ENCODE data around the gene FANCD2OS.
"Not testable (repeated sequence)": the region's sequence is repeated elsewhere in the genome, so short reads cannot be mapped to it uniquely, and the experiment has no call there.

FANCD2OS gene

GRCh38 chr3:10081871-10082270 is 26.2 kb downstream of the FANCD2OS start:
- H3K4me3 ChIP-seq (ENCODE audit: insufficient read depth, low read length, poor library complexity, severe bottlenecking) = no peak overlapping the region
- no peaks in the 10 kb centered on the region for H4K20me1 ChIP-seq (ENCODE audit: low read depth, low read length)
- H3F3A ChIP-seq (ENCODE audit: insufficient read depth) = no peaks in the 10 kb centered on the region
- H3K9me3 ChIP-seq (ENCODE audit: insufficient read depth, low read length) = no peaks in the 10 kb centered on the region
- TF ChIP-seq EZH2phosphoT487 (conservative IDR thresholded peaks at IDR 0.05; ENCODE audit: low read length) = no peak
- no peak for TF ChIP-seq CTCF (IDR thresholded peaks at IDR 0.05; ENCODE audit: insufficient read depth, low read length, poor library complexity, severe bottlenecking)
- no peak overlapping the region for H3K4me2 ChIP-seq (ENCODE audit: low read depth, low read length, poor library complexity, severe bottlenecking)
- H3K27ac ChIP-seq (ENCODE audit: low read depth, low read length) = no peak overlapping the region
- no peaks in the 10 kb centered on the region for H3K9me2 ChIP-seq (replicated peaks; ENCODE audit: insufficient read depth, low read length)
- no peaks in the 10 kb centered on the region for H3K27me3 ChIP-seq (ENCODE audit: low read length)
- no peaks in the 10 kb centered on the region for H3K79me2 ChIP-seq (ENCODE audit: insufficient read depth, low read length)
- peaks cover 28% of the 10 kb centered on the region for H3K36me3 ChIP-seq (ENCODE audit: low read length)
- H2AFZ ChIP-seq (ENCODE audit: low read depth, low read length, severe bottlenecking) = no peak overlapping the region
- H3K9ac ChIP-seq (ENCODE audit: low read length) = no peak overlapping the region

GRCh38 chr3:10074666-10075065 is 33.4 kb downstream of the FANCD2OS start:
- Histone ChIP-seq H3K9ac (ENCODE audit: low read length) (no peak overlapping the region), H3K9me3 (ENCODE audit: insufficient read depth, low read length) (no peaks in the 10 kb centered on the region), H3K79me2 (ENCODE audit: insufficient read depth, low read length) (no peaks in the 10 kb centered on the region), H3F3A (ENCODE audit: insufficient read depth) (peaks cover 4% of the 10 kb centered on the region; the same call in 1 of the 2 replicates), H4K20me1 (ENCODE audit: low read depth, low read length) (no peaks in the 10 kb centered on the region), H3K27me3 (ENCODE audit: low read length) (no peaks in the 10 kb centered on the region), H3K4me2 (ENCODE audit: low read depth, low read length, poor library complexity, severe bottlenecking) (no peak overlapping the region), H3K27ac (ENCODE audit: low read depth, low read length) (no peak overlapping the region), H3K36me3 (ENCODE audit: low read length) (peaks cover 21% of the 10 kb centered on the region; the same call in 1 of the 2 replicates), H2AFZ (ENCODE audit: low read depth, low read length, severe bottlenecking) (no peak overlapping the region), H3K9me2 (replicated peaks; ENCODE audit: insufficient read depth, low read length) (no peaks in the 10 kb centered on the region), H3K4me3 (ENCODE audit: insufficient read depth, low read length, poor library complexity, severe bottlenecking) (no peak overlapping the region)
- no peak for TF ChIP-seq EZH2phosphoT487 (conservative IDR thresholded peaks at IDR 0.05; ENCODE audit: low read length)
- no peak for TF ChIP-seq CTCF (IDR thresholded peaks at IDR 0.05; ENCODE audit: insufficient read depth, low read length, poor library complexity, severe bottlenecking)

- not testable (repeated sequence) for H3K9me2 ChIP-seq (replicated peaks; ENCODE audit: insufficient read depth, low read length); H3K4me2 ChIP-seq (ENCODE audit: low read depth, low read length, poor library complexity, severe bottlenecking); H3K79me2 ChIP-seq (ENCODE audit: insufficient read depth, low read length); H2AFZ ChIP-seq (ENCODE audit: low read depth, low read length, severe bottlenecking); H3K27me3 ChIP-seq (ENCODE audit: low read length); H4K20me1 ChIP-seq (ENCODE audit: low read depth, low read length); H3K27ac ChIP-seq (ENCODE audit: low read depth, low read length); H3K9ac ChIP-seq (ENCODE audit: low read length); H3K9me3 ChIP-seq (ENCODE audit: insufficient read depth, low read length); H3K4me3 ChIP-seq (ENCODE audit: insufficient read depth, low read length, poor library complexity, severe bottlenecking); H3F3A ChIP-seq (ENCODE audit: insufficient read depth)
- peaks cover 36% of the 10 kb centered on the region for H3K36me3 ChIP-seq (ENCODE audit: low read length)
Measured at GRCh38 chr3:10070077-10070476, 38.0 kb downstream of the FANCD2OS start.

GRCh38 chr3:10055097-10055496 is 53.0 kb downstream of the FANCD2OS start:
- Histone ChIP-seq H3K27ac (ENCODE audit: low read depth, low read length) (no peak overlapping the region), H3F3A (ENCODE audit: insufficient read depth) (0 out of 2 replicates have a peak, but pooled peaks cover 4% of the 10 kb centered on the region), H4K20me1 (ENCODE audit: low read depth, low read length) (no peaks in the 10 kb centered on the region), H3K27me3 (ENCODE audit: low read length) (no peaks in the 10 kb centered on the region), H3K36me3 (ENCODE audit: low read length) (peaks cover 14% of the 10 kb centered on the region), H3K79me2 (ENCODE audit: insufficient read depth, low read length) (no peaks in the 10 kb centered on the region), H3K9ac (ENCODE audit: low read length) (no peak overlapping the region), H3K9me3 (ENCODE audit: insufficient read depth, low read length) (no peaks in the 10 kb centered on the region), H3K4me3 (ENCODE audit: insufficient read depth, low read length, poor library complexity, severe bottlenecking) (no peak overlapping the region), H2AFZ (ENCODE audit: low read depth, low read length, severe bottlenecking) (no peak overlapping the region), H3K9me2 (replicated peaks; ENCODE audit: insufficient read depth, low read length) (no peaks in the 10 kb centered on the region), H3K4me2 (ENCODE audit: low read depth, low read length, poor library complexity, severe bottlenecking) (no peak overlapping the region)
- no peak for TF ChIP-seq CTCF (IDR thresholded peaks at IDR 0.05; ENCODE audit: insufficient read depth, low read length, poor library complexity, severe bottlenecking)
- no peak for TF ChIP-seq EZH2phosphoT487 (conservative IDR thresholded peaks at IDR 0.05; ENCODE audit: low read length)
